SK-N-SH (cell line): ENCODE data around the gene GCNT3. TPM values are rescaled to one million over a fixed set of nuclear protein-coding genes. Genes with fewer than 3 reads are reported as not detected.
A peak's percentile ranks its signal among the peaks of the same experiment; 100 is the strongest.

Experiments
- CTCF ChIA-PET: fragments of 300-600, 350-600 bp; formaldehyde crosslinking; extraction: SDS; loops from one replicate; lab custom pipeline; 2021; lab: Yijun Ruan, JAX
- POLR2A ChIA-PET: fragments of 350-600 bp; sonication (Branson Sonifier 250); formaldehyde crosslinking; extraction: SDS; loops from one replicate; lab custom pipeline; 2020; ENCODE audit warnings: antibody characterized with exemption, inconsistent platforms; lab: Yijun Ruan, JAX
- DNase-seq: peaks from one replicate; pipeline ENCODE4 v3.0.0; 2012
- H2AFZ ChIP-seq: fragments of 200-600 bp; sonication (generic); 2 replicates; pipeline ENCODE4 v1.8.1; 2016; ENCODE audit warnings: antibody characterized with exemption, mild to moderate bottlenecking, low read depth
- H3F3A ChIP-seq: fragments of 200-600 bp; sonication (generic); replicated peaks from 2 replicates; pipeline ENCODE3; 2016; ENCODE audit warnings: antibody characterized with exemption, mild to moderate bottlenecking; ENCODE audit not compliant: insufficient read depth
- H3K27ac ChIP-seq, 2 experiments: fragments of 200-500 bp in 1 of 2; fragments of 200-600 bp in 1 of 2; sonication (Bioruptor generic) in 1 of 2; sonication (generic), shearing (Covaris generic) in 1 of 2; 2 replicates each; pipeline versions ENCODE4 v1.5.1 to v1.6.1; 2014 to 2016; ENCODE audit warnings: low read depth in 2 of 2, inconsistent platforms in 1 of 2, low read length in 1 of 2, mild to moderate bottlenecking in 1 of 2, mixed read lengths in 1 of 2
- H3K27me3 ChIP-seq: fragments of 200-600 bp; sonication (generic), shearing (Covaris generic); 2 replicates; pipeline ENCODE4 v1.6.1; 2016; ENCODE audit warnings: mixed run types; ENCODE audit not compliant: insufficient read depth
- H3K36me3 ChIP-seq, 2 experiments: fragments of 200-500 bp in 1 of 2; fragments of 200-600 bp in 1 of 2; sonication (Bioruptor generic) in 1 of 2; sonication (generic) in 1 of 2; replicated peaks in 1 of 2; 2 replicates each; pipeline versions ENCODE3 to v1.5.1; 2014 to 2016; ENCODE audit warnings: low read length in 1 of 2, mild to moderate bottlenecking in 1 of 2; ENCODE audit not compliant: insufficient read depth in 2 of 2, control insufficient read depth in 1 of 2
- H3K4me1 ChIP-seq, 2 experiments: fragments of 200-500 bp in 1 of 2; fragments of 200-600 bp in 1 of 2; sonication (Bioruptor generic) in 1 of 2; sonication (generic), shearing (Covaris generic) in 1 of 2; 2 replicates each; pipeline versions ENCODE4 v1.5.1 to v1.6.1; 2014 to 2016; ENCODE audit warnings: low read depth in 1 of 2, low read length in 1 of 2, mixed run types in 1 of 2; ENCODE audit not compliant: insufficient read depth in 2 of 2, control insufficient read depth in 1 of 2
- H3K4me2 ChIP-seq: fragments of 200-600 bp; sonication (generic), shearing (Covaris generic); 2 replicates; pipeline ENCODE4 v1.6.1; 2017; ENCODE audit warnings: mixed run types
- H3K4me3 ChIP-seq, 2 experiments: fragments of 200-500 bp in 1 of 2; fragments of 200-600 bp in 1 of 2; sonication (Bioruptor generic) in 1 of 2; sonication (generic), shearing (Covaris generic) in 1 of 2; 2 replicates each; pipeline versions ENCODE4 v1.5.1 to v1.8.1; 2014 to 2016; ENCODE audit warnings: low read depth in 2 of 2, inconsistent platforms in 1 of 2, low read length in 1 of 2, mild to moderate bottlenecking in 1 of 2, mixed read lengths in 1 of 2, moderate library complexity in 1 of 2
- H3K79me2 ChIP-seq: fragments of 200-600 bp; sonication (generic); 2 replicates; pipeline ENCODE4 v1.8.1; 2017; ENCODE audit warnings: mild to moderate bottlenecking; ENCODE audit not compliant: insufficient read depth
- H3K9ac ChIP-seq: fragments of 200-600 bp; sonication (generic); 2 replicates; pipeline ENCODE4 v1.6.1; 2017; ENCODE audit warnings: mixed run types
- H3K9me2 ChIP-seq: fragments of 200-600 bp; sonication (generic); 2 replicates; pipeline ENCODE4 v1.6.1; 2017; ENCODE audit warnings: mixed run types
- H3K9me3 ChIP-seq: fragments of 200-600 bp; sonication (generic); 2 replicates; pipeline ENCODE4 v1.6.1; 2017; ENCODE audit warnings: mixed run types, mild to moderate bottlenecking, moderate library complexity
- H4K20me1 ChIP-seq: fragments of 200-600 bp; sonication (generic); 2 replicates; pipeline ENCODE4 v1.6.1; 2017; ENCODE audit warnings: mild to moderate bottlenecking, mixed run types; ENCODE audit not compliant: insufficient read depth
- CTCF ChIP-seq: fragments of 200-600 bp; sonication (generic); IDR thresholded peaks from 2 replicates; pipeline ENCODE4 v1.6.1; 2017; ENCODE audit warnings: antibody characterized with exemption, mild to moderate bottlenecking, moderate library complexity
- EP300 ChIP-seq, 2 experiments: IDR thresholded peaks; 2 replicates each; pipeline versions ENCODE4 v1.4.0 to v1.6.1; 2012; ENCODE audit warnings: borderline replicate concordance in 1 of 2, low read depth in 1 of 2, low read length in 1 of 2
- FOXM1 ChIP-seq: IDR thresholded peaks from 2 replicates; pipeline ENCODE4 v1.4.0; 2012; ENCODE audit warnings: low read depth, mild to moderate bottlenecking
- IRF3 ChIP-seq: fragments of 150-350 bp; IDR thresholded peaks from 2 replicates; pipeline ENCODE4 v1.6.1; 2016; ENCODE audit warnings: mild to moderate bottlenecking, low read depth, low read length
- JUND ChIP-seq: IDR thresholded peaks from 2 replicates; pipeline ENCODE4 v1.4.0; 2012
- NRF1 ChIP-seq: IDR thresholded peaks from 2 replicates; pipeline ENCODE4 v1.6.1; 2012; ENCODE audit warnings: low read depth, mild to moderate bottlenecking, low read length
- POLR2AphosphoS5 ChIP-seq: IDR thresholded peaks from 2 replicates; pipeline ENCODE4 v1.6.1; 2012; ENCODE audit warnings: low read depth, low read length
- RAD21 ChIP-seq: IDR thresholded peaks from 2 replicates; pipeline ENCODE4 v1.6.1; 2012; ENCODE audit warnings: mild to moderate bottlenecking, low read length
- RFX5 ChIP-seq: IDR thresholded peaks from 2 replicates; pipeline ENCODE4 v1.6.1; 2012; ENCODE audit warnings: mild to moderate bottlenecking, improper control_type of control experiment, low read length
- SMC3 ChIP-seq: IDR thresholded peaks from 2 replicates; pipeline ENCODE4 v1.6.1; 2012; ENCODE audit warnings: low read depth, low read length, improper control_type of control experiment
- TEAD4 ChIP-seq: IDR thresholded peaks from 2 replicates; pipeline ENCODE4 v1.4.0; 2012; ENCODE audit warnings: mild to moderate bottlenecking, borderline replicate concordance; ENCODE audit not compliant: insufficient read depth
- USF2 ChIP-seq: fragments of 150-350 bp; IDR thresholded peaks from 2 replicates; pipeline ENCODE4 v1.6.1; 2017; ENCODE audit warnings: antibody characterized with exemption, low read length, low read depth, borderline replicate concordance
- YY1 ChIP-seq: IDR thresholded peaks from 2 replicates; pipeline ENCODE4 v1.4.0; 2012; ENCODE audit warnings: low read depth, mild to moderate bottlenecking
- WGBS: methylation state at CpG from one replicate; pipeline ENCODE4 v1.1.6; 2017; ENCODE audit warnings: low lambda C conversion rate; 5-methylcytosine and 5-hydroxymethylcytosine counted together
- polyA plus RNA-seq, 3 experiments: library from polyadenylated mRNA; depleted of rRNA; stranded (reverse); fragments of >200 nt; gene quantifications; 2 replicates each; pipeline ENCODE4 v1.2.3, GENCODE V29; 2012

GCNT3 gene
- polyA plus RNA-seq, 1 of the 3 experiments (the other 2 are of a cell fraction), result not detected

- Histone ChIP-seq H3K27ac (no peak overlapping the region), H3K36me3 (no peaks in the 10 kb centered on the region), H3K4me2 (no peak overlapping the region), H4K20me1 (no peaks in the 10 kb centered on the region), H3K79me2 (no peaks in the 10 kb centered on the region), H3K9me3 (no peaks in the 10 kb centered on the region), H3K9me2 (no peaks in the 10 kb centered on the region), H2AFZ (no peak overlapping the region), H3K4me1 (no peaks in the 10 kb centered on the region), H3K27me3 (peaks cover 29% of the 10 kb centered on the region; the same call in 1 of the 2 replicates), H3K9ac (no peak overlapping the region), H3F3A (no peaks in the 10 kb centered on the region), H3K4me3 (no peak overlapping the region)
- WGBS, result 40% methylated on average over 6 of the region's 6 CpGs
- CTCF ChIA-PET, result interaction anchor here (1.4 to 1.6 kb wide), 3 partner anchors 86 to 93 kb away, joined by 3 to 9 read pairs (median 8); no protein-coding TSS in a partner anchor
- POLR2A ChIA-PET, result no interaction called here
- no peak for TF ChIP-seq EP300 (IDR thresholded peaks at IDR 0.05; ENCODE audit: borderline replicate concordance in 1 of 2, low read depth in 1 of 2, low read length in 1 of 2)
- TF ChIP-seq YY1, result no peak
- TF ChIP-seq TEAD4, result no peak
- TF ChIP-seq CTCF, result peak; percentile 50
- peak; percentile 51 for TF ChIP-seq RAD21
- TF ChIP-seq NRF1, result no peak
- no peak for TF ChIP-seq JUND
- TF ChIP-seq IRF3, result no peak
- peak; percentile 48 for TF ChIP-seq SMC3
- no peak for TF ChIP-seq USF2
- no peak for TF ChIP-seq POLR2AphosphoS5
- no peak for TF ChIP-seq FOXM1
- peak; percentile 54 for DNase-seq
Measured at GRCh38 chr15:59622289-59622688, 10.7 kb downstream of the GCNT3 start.

- Histone ChIP-seq H3K9me3 (no peaks in the 10 kb centered on the region), H3K4me1 (no peaks in the 10 kb centered on the region), H3K9me2 (no peaks in the 10 kb centered on the region), H3K27me3 (no peaks in the 10 kb centered on the region), H3F3A (peaks cover 3% of the 10 kb centered on the region), H3K9ac (no peak overlapping the region), H3K4me2 (no peak overlapping the region), H2AFZ (no peak overlapping the region), H4K20me1 (no peaks in the 10 kb centered on the region), H3K27ac (no peak overlapping the region), H3K79me2 (no peaks in the 10 kb centered on the region), H3K36me3 (peaks cover 3% of the 10 kb centered on the region in 2 experiments), H3K4me3 (no peak overlapping the region)
- POLR2A ChIA-PET, result no interaction called here
- WGBS, result 76% methylated on average over 4 of the region's 4 CpGs
- CTCF ChIA-PET, result interaction anchor here (5.9 kb wide), 1 partner anchor 100 kb away, joined by 34 read pairs; no protein-coding TSS in a partner anchor
- TF ChIP-seq YY1 (no peak), RAD21 (peak; percentile 32; the same call in 1 of the 2 replicates), CTCF (peak; percentile 35), RFX5 (no peak)
- DNase-seq, result no peak
Measured at GRCh38 chr15:59632714-59633113, 21.1 kb downstream of the GCNT3 start.
